Gastroesophageal sphincter (tissue), 4 donors: ENCODE measurements around the gene SMAD6. TPM values are rescaled to one million over a fixed set of nuclear protein-coding genes. Genes with fewer than 3 reads are reported as not detected.

Experiments
- ATAC-seq: fragments of 150-250 bp; one replicate; pipeline ENCODE4 v1.9.1; 2016; ENCODE audit warnings: mild to moderate bottlenecking, moderate library complexity
- H3K27ac ChIP-seq, 4 donors: fragments of 200-600 bp; sonication (generic) in 3 of 4; 1 replicate in 3 of 4; 2 replicates in 1 of 4; pipeline ENCODE4 v1.5.1; 2016 to 2019
- H3K27me3 ChIP-seq: fragments of 200-600 bp; sonication (generic); one replicate; pipeline ENCODE4 v1.5.1; 2019
- H3K36me3 ChIP-seq, 2 donors: fragments of 200-600 bp; sonication (generic); one replicate each; pipeline ENCODE4 v1.5.1; 2019; ENCODE audit warnings: control low read depth in 1 of 2
- H3K4me1 ChIP-seq, 3 donors: fragments of 200-600 bp; sonication (generic); 1 replicate in 2 of 3; 2 replicates in 1 of 3; pipeline ENCODE4 v1.5.1; 2016 to 2019; ENCODE audit warnings: control low read depth in 2 of 3
- H3K4me3 ChIP-seq, 2 donors: fragments of 200-600 bp; sonication (generic); one replicate each; pipeline ENCODE4 v1.5.1; 2019; ENCODE audit warnings: mild to moderate bottlenecking in 1 of 2, moderate library complexity in 1 of 2
- H3K9me3 ChIP-seq, 3 donors: fragments of 200-600 bp; sonication (generic); one replicate each; pipeline ENCODE4 v1.5.1; 2017 to 2019; ENCODE audit warnings: control low read depth in 2 of 3
- EP300 ChIP-seq: sonication (generic); formaldehyde crosslinking; IDR thresholded peaks from one replicate; pipeline ENCODE4 v1.6.1; 2017; ENCODE audit warnings: antibody characterized with exemption, mild to moderate bottlenecking
- POLR2A ChIP-seq, 2 donors: fragments of 450-650 bp; IDR thresholded peaks; one replicate each; pipeline ENCODE4 v1.6.1; 2017; ENCODE audit warnings: antibody characterized with exemption in 2 of 2, mild to moderate bottlenecking in 2 of 2, moderate library complexity in 1 of 2
- POLR2AphosphoS5 ChIP-seq: sonication (generic); formaldehyde crosslinking; IDR thresholded peaks from one replicate; pipeline ENCODE4 v1.6.1; 2017; ENCODE audit warnings: antibody characterized with exemption
- WGBS, 2 donors: methylation state at CpG; one replicate each; pipeline ENCODE4 v1.1.5; 2018; ENCODE audit warnings: low coverage in 1 of 2; 5-methylcytosine and 5-hydroxymethylcytosine counted together
- total RNA-seq, 4 donors: library from RNA; depleted of rRNA; stranded (reverse); fragments of >200 nt; gene quantifications; one replicate each; pipeline ENCODE4 v1.1.0, GENCODE V29; 2016
- TF ChIP-seq, protein P1 (sequence below), 4 experiments: fragments of 200-600 bp in 2 of 4; fragments of 450-650 bp in 2 of 4; sonication (generic) in 1 of 4; IDR thresholded peaks; one replicate each; pipeline ENCODE4 v1.5.1; 2017 to 2019; ENCODE audit warnings: antibody characterized with exemption in 4 of 4, mild to moderate bottlenecking in 2 of 4, moderate library complexity in 2 of 4

Gene SMAD6
- total RNA-seq, 4 donors from 2014 or later: 9.9 to 11.2 (median 10.9) TPM

DNA sequence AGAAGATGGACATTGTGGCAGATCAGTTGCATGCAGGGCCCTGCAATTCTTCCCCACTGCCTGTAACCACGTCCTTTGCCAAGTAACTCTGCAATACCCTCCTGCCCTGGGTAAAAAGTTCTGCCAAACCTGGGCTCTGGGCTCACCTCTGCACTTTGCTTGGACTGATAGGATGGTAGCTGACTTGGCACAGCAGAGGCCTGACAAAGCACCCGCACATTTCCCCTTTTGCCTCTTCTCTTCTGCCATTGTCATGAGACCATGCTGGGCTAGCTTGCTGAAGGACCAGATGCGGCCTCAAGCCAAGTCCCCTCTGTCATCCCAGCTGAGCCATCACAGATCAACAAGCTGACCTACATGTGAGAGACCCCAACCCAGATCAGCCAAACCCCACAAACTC lies 122.4 kb downstream of the SMAD6 start:
- ATAC-seq: no peak

DNA sequence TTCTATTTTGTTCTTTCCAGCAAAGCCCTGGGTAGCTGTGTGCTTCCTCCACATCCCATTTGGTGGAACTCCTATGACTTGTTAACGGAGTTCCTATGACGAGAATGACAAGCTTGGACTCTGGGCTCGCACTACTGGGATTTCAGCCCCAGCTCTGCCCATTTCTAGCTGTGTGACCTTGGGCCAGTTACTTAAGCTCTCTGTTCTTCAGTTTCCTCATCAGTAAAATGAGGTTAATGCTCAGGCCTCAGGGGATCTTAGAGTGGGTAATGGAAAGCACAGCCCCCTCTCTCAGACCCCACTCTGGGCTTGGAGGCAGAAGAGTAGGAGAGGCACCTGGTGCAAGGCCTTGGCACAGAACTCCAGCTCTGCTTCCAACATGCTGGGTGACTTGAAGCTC lies 123.1 kb downstream of the SMAD6 start:
- TF ChIP-seq POLR2A (IDR thresholded peaks at IDR 0.05) (no peak), EP300 (no peak), POLR2AphosphoS5 (no peak)
- TF ChIP-seq, protein P1, sequence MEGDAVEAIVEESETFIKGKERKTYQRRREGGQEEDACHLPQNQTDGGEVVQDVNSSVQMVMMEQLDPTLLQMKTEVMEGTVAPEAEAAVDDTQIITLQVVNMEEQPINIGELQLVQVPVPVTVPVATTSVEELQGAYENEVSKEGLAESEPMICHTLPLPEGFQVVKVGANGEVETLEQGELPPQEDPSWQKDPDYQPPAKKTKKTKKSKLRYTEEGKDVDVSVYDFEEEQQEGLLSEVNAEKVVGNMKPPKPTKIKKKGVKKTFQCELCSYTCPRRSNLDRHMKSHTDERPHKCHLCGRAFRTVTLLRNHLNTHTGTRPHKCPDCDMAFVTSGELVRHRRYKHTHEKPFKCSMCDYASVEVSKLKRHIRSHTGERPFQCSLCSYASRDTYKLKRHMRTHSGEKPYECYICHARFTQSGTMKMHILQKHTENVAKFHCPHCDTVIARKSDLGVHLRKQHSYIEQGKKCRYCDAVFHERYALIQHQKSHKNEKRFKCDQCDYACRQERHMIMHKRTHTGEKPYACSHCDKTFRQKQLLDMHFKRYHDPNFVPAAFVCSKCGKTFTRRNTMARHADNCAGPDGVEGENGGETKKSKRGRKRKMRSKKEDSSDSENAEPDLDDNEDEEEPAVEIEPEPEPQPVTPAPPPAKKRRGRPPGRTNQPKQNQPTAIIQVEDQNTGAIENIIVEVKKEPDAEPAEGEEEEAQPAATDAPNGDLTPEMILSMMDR (IDR thresholded peaks at IDR 0.05): no peak
- H3K4me1 ChIP-seq: no peaks in the 10 kb centered on the region
- no peak overlapping the region for H3K27ac ChIP-seq
- no peaks in the 10 kb centered on the region for H3K9me3 ChIP-seq
- no peak overlapping the region for H3K4me3 ChIP-seq
- no peaks in the 10 kb centered on the region for H3K36me3 ChIP-seq
- no peaks in the 10 kb centered on the region for H3K27me3 ChIP-seq
- ATAC-seq: no peak
- WGBS, 2 donors: 80% methylated on average over 1 of the region's 3 CpGs; no CpG with 5 or more reads in 1 of the 2 donors

More for the DNA sequence above, 122.4 kb downstream of the SMAD6 start:
- Histone ChIP-seq H3K4me3 (no peak overlapping the region), H3K27ac (no peak overlapping the region), H3K9me3 (no peaks in the 10 kb centered on the region), H3K27me3 (no peaks in the 10 kb centered on the region), H3K4me1 (no peaks in the 10 kb centered on the region), H3K36me3 (no peaks in the 10 kb centered on the region)
- WGBS, 2 donors: 100% methylated on average over 1 of the region's 3 CpGs; no CpG with 5 or more reads in 1 of the 2 donors
- no peak for TF ChIP-seq EP300
- TF ChIP-seq POLR2A (IDR thresholded peaks at IDR 0.05): no peak
- no peak for TF ChIP-seq POLR2AphosphoS5
- TF ChIP-seq, protein P1 (IDR thresholded peaks at IDR 0.05): no peak

DNA sequence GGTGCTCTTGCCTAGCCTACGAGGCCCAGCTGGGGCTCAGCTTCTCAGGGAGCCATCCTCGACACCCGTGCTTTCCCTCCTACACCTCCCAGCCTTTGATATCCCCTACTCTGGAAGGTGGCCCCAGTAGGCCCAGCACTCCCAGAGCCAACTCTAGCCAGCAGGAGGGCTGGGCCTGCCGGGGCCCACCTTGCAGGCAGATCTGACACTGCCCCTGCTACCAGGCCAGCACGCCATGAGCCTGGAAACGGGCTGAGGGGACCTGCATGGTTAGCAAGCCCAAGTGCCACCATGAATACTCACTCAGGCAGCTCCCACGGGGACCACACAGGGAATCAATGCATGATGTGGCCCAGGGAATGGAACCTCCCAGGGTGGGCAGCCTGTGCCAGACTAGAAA lies 123.7 kb downstream of the SMAD6 start:
- no peaks in the 10 kb centered on the region for H3K4me1 ChIP-seq
- no CpG with 5 or more reads among the region's 7 CpGs for WGBS, 2 donors
- H3K27me3 ChIP-seq: no peaks in the 10 kb centered on the region
- H3K9me3 ChIP-seq: no peaks in the 10 kb centered on the region
- no peak overlapping the region for H3K27ac ChIP-seq
- no peaks in the 10 kb centered on the region for H3K36me3 ChIP-seq
- H3K4me3 ChIP-seq: no peak overlapping the region
- no peak for ATAC-seq
- TF ChIP-seq POLR2A (IDR thresholded peaks at IDR 0.05) (no peak), POLR2AphosphoS5 (no peak), EP300 (no peak)
- TF ChIP-seq, protein P1 (IDR thresholded peaks at IDR 0.05): no peak

DNA sequence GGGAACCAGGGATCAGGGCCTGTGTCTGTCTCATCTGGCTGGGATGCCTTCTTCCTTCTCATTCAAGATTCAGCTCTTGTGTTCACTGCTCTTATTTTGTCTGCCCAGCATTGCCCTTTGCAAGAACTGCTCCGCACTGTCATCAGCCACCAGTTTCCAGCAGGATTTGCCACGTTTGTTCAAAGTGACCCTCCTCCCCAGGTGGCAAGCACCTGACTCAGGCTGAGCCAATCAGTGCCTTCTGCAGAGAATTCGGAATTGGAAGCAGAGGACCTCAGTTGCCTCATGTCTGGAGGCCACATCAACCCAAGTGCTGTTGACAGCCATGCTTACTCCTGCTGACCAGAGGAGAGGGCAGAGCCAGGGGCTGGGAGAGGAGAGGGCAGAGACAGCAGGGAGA lies 124.5 kb downstream of the SMAD6 start:
- 100% methylated on average over 1 to 2 of the region's 3 CpGs for WGBS, 2 donors
- no peaks in the 10 kb centered on the region for H3K4me1 ChIP-seq
- no peaks in the 10 kb centered on the region for H3K36me3 ChIP-seq
- no peak overlapping the region for H3K4me3 ChIP-seq
- no peak for ATAC-seq
- TF ChIP-seq POLR2AphosphoS5: no peak
- no peak for TF ChIP-seq POLR2A (IDR thresholded peaks at IDR 0.05)
- TF ChIP-seq, protein P1 (IDR thresholded peaks at IDR 0.05): no peak
- TF ChIP-seq EP300: no peak
- no peaks in the 10 kb centered on the region for H3K27me3 ChIP-seq
- no peaks in the 10 kb centered on the region for H3K9me3 ChIP-seq
- no peak overlapping the region for H3K27ac ChIP-seq

DNA sequence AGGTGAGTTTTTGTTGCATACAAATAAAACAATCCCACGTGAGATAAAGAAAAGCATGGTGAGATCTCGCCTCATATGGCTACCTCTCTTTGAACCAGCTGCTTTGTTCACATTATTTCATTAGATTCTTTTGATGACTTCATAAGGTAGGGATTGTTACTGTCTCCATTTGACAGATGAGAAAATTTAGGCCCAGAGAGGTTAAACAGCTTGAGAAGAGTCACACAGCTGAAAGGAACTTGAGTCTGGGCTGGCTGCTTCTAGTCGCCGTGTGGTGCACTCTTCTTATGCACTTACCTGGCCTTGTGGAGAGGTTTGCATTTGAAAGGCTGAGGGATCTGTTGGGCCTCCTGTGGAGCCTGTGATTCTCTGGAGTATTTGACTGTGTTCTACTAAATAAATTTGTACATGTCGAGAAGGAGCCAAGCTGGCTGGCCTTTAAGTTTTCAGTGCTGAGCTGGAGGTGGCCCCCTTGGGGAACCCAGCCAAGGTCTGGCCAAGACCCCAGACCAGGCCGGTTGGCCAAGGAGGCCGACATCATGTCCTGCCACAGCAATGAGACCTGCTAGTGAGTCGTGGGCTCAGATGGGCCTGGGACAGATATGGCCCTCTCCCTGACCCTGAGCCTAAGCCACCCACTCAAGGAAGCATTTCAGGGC lies 125.1 kb downstream of the SMAD6 start:
- Histone ChIP-seq H3K27ac (no peak overlapping the region), H3K9me3 (no peaks in the 10 kb centered on the region), H3K36me3 (no peaks in the 10 kb centered on the region), H3K4me3 (no peak overlapping the region), H3K4me1 (no peaks in the 10 kb centered on the region), H3K27me3 (no peaks in the 10 kb centered on the region)
- no peak for TF ChIP-seq EP300
- ATAC-seq: no peak
- WGBS, 2 donors: 77 to 100% methylated on average over 2 to 6 of the region's 8 CpGs
